Breast epithelium (tissue), 3 donors: ENCODE measurements around the gene EMILIN2.
"Not testable (repeated sequence)": the region's sequence is repeated elsewhere in the genome, so short reads cannot be mapped to it uniquely, and the experiment has no call there.

Source experiments
- CTCF ChIP-seq, 3 donors: fragments of 450-650 bp; IDR thresholded peaks; one replicate each; pipeline ENCODE4 v1.5.1; 2016 to 2017; ENCODE audit warnings: antibody characterized with exemption in 3 of 3, mild to moderate bottlenecking in 3 of 3, moderate library complexity in 3 of 3
- POLR2AphosphoS5 ChIP-seq, 3 donors: sonication (generic); formaldehyde crosslinking; IDR thresholded peaks; one replicate each; pipeline ENCODE4 v1.6.1; 2017; ENCODE audit warnings: antibody characterized with exemption in 3 of 3

- TF ChIP-seq CTCF, POLR2AphosphoS5 (IDR thresholded peaks at IDR 0.05): not testable (repeated sequence)
Measured at GRCh38 chr18:2836118-2836517, 10.7 kb upstream of the EMILIN2 start.
